Muscle layer of duodenum (tissue), 2 donors: ENCODE results near the gene MYL4.

Experiments
- H3K27ac ChIP-seq: one replicate; pipeline ENCODE4 v1.7.0; 2013; ENCODE audit warnings: mild to moderate bottlenecking, low read length
- H3K27me3 ChIP-seq: one replicate; pipeline ENCODE4 v1.7.0; 2013; ENCODE audit warnings: low read depth, mild to moderate bottlenecking, control low read depth, low read length
- H3K36me3 ChIP-seq, 2 donors: one replicate each; pipeline ENCODE4 v1.7.0; 2013; ENCODE audit warnings: low read length in 2 of 2, control low read depth in 1 of 2, mild to moderate bottlenecking in 1 of 2; ENCODE audit not compliant: insufficient read depth in 2 of 2, control insufficient read depth in 1 of 2
- H3K4me1 ChIP-seq, 2 donors: one replicate each; pipeline ENCODE4 v1.7.0; 2013; ENCODE audit warnings: low read length in 2 of 2, mild to moderate bottlenecking in 2 of 2, control low read depth in 1 of 2, moderate library complexity in 1 of 2; ENCODE audit not compliant: insufficient read depth in 2 of 2, control insufficient read depth in 1 of 2
- H3K4me3 ChIP-seq, 2 donors: one replicate each; pipeline ENCODE4 v1.7.0; 2013; ENCODE audit warnings: low read length in 2 of 2, low read depth in 1 of 2, mild to moderate bottlenecking in 1 of 2
- H3K9me3 ChIP-seq, 2 donors: one replicate each; pipeline ENCODE4 v1.7.0; 2013; ENCODE audit warnings: low read length in 2 of 2, control low read depth in 1 of 2, mild to moderate bottlenecking in 1 of 2; ENCODE audit not compliant: control insufficient read depth in 1 of 2
- donor health status: healthy.

Gene MYL4

GRCh38 chr17:47232465-47232864 is 23.3 kb downstream of the MYL4 start:
- Histone ChIP-seq H3K9me3 (no peaks in the 10 kb centered on the region), H3K27me3 (no peaks in the 10 kb centered on the region), H3K36me3 (no peaks in the 10 kb centered on the region), H3K4me3 (no peak overlapping the region), H3K27ac (no peak overlapping the region), H3K4me1 (peaks cover 0 to 8% of the 10 kb centered on the region in 2 donors)

GRCh38 chr17:47235506-47235905 is 26.4 kb downstream of the MYL4 start:
- no peaks in the 10 kb centered on the region for H3K9me3 ChIP-seq
- no peak overlapping the region for H3K4me3 ChIP-seq
- peaks cover 0 to 3% of the 10 kb centered on the region in 2 donors for H3K4me1 ChIP-seq
- no peak overlapping the region for H3K27ac ChIP-seq
- H3K36me3 ChIP-seq, result no peaks in the 10 kb centered on the region
- H3K27me3 ChIP-seq, result no peaks in the 10 kb centered on the region

GRCh38 chr17:47235923-47236322 is 26.8 kb downstream of the MYL4 start:
- Histone ChIP-seq H3K4me1 (peaks cover 0 to 3% of the 10 kb centered on the region in 2 donors), H3K27me3 (no peaks in the 10 kb centered on the region), H3K4me3 (no peak overlapping the region), H3K27ac (no peak overlapping the region), H3K9me3 (no peaks in the 10 kb centered on the region), H3K36me3 (no peaks in the 10 kb centered on the region)

GRCh38 chr17:47237841-47238240 is 28.7 kb downstream of the MYL4 start:
- Histone ChIP-seq H3K27me3 (no peaks in the 10 kb centered on the region), H3K27ac (no peak overlapping the region), H3K4me1 (peaks cover 0 to 2% of the 10 kb centered on the region in 2 donors), H3K9me3 (no peaks in the 10 kb centered on the region), H3K36me3 (no peaks in the 10 kb centered on the region), H3K4me3 (no peak overlapping the region)

- H3K36me3 ChIP-seq, result no peaks in the 10 kb centered on the region
- H3K4me1 ChIP-seq, result no peaks in the 10 kb centered on the region
- no peaks in the 10 kb centered on the region for H3K9me3 ChIP-seq
- H3K27me3 ChIP-seq, result no peaks in the 10 kb centered on the region
- H3K4me3 ChIP-seq, result no peak overlapping the region
- H3K27ac ChIP-seq, result no peak overlapping the region
These were observed 29.3 kb downstream of the MYL4 start for GRCh38 chr17:47238321-47239010.

- no peak overlapping the region for H3K4me3 ChIP-seq
- peak overlapping the region; percentile 78 for H3K27ac ChIP-seq
- no peaks in the 10 kb centered on the region for H3K9me3 ChIP-seq
- no peaks in the 10 kb centered on the region for H3K27me3 ChIP-seq
- H3K36me3 ChIP-seq, result no peaks in the 10 kb centered on the region
- H3K4me1 ChIP-seq, result no peaks in the 10 kb centered on the region
These were observed 30.4 kb downstream of the MYL4 start for GRCh38 chr17:47239619-47239966.

- Histone ChIP-seq H3K36me3 (no peaks in the 10 kb centered on the region), H3K27ac (peak overlapping the region; percentile 78), H3K4me1 (peaks cover 0 to 2% of the 10 kb centered on the region in 2 donors), H3K9me3 (no peaks in the 10 kb centered on the region), H3K4me3 (no peak overlapping the region), H3K27me3 (no peaks in the 10 kb centered on the region)
These were observed 31.0 kb downstream of the MYL4 start for GRCh38 chr17:47239967-47240651.

- Histone ChIP-seq H3K27me3 (no peaks in the 10 kb centered on the region), H3K27ac (peak overlapping the region; percentile 7), H3K4me3 (no peak overlapping the region), H3K36me3 (no peaks in the 10 kb centered on the region), H3K9me3 (no peaks in the 10 kb centered on the region), H3K4me1 (peaks cover 0 to 4% of the 10 kb centered on the region in 2 donors)
These were observed 31.7 kb downstream of the MYL4 start for GRCh38 chr17:47240806-47241205.

- Histone ChIP-seq H3K4me1 (peaks cover 0 to 4% of the 10 kb centered on the region in 2 donors), H3K4me3 (no peak overlapping the region)
These were observed 33.5 kb downstream of the MYL4 start for GRCh38 chr17:47242648-47243047.

GRCh38 chr17:47243737-47244598 is 34.8 kb downstream of the MYL4 start:
- Histone ChIP-seq H3K27me3 (no peaks in the 10 kb centered on the region), H3K36me3 (no peaks in the 10 kb centered on the region), H3K4me1 (peaks cover 0 to 4% of the 10 kb centered on the region in 2 donors), H3K4me3 (no peak overlapping the region), H3K27ac (no peak overlapping the region), H3K9me3 (no peaks in the 10 kb centered on the region)

More at GRCh38 chr17:47242648-47243047, 33.5 kb downstream of the MYL4 start:
- Histone ChIP-seq H3K27ac (no peak overlapping the region), H3K27me3 (no peaks in the 10 kb centered on the region), H3K36me3 (no peaks in the 10 kb centered on the region), H3K9me3 (no peaks in the 10 kb centered on the region)

- Histone ChIP-seq H3K27me3 (no peaks in the 10 kb centered on the region), H3K4me3 (no peak overlapping the region), H3K36me3 (no peaks in the 10 kb centered on the region), H3K27ac (no peak overlapping the region), H3K9me3 (no peaks in the 10 kb centered on the region), H3K4me1 (peaks cover 0 to 4% of the 10 kb centered on the region in 2 donors)
These were observed 35.5 kb downstream of the MYL4 start for GRCh38 chr17:47244697-47245096.
